Midbrain (tissue), 1 donor: ENCODE results near the gene SDK1.

Experiments used
- DNase-seq: peaks from one replicate; lab custom pipeline; 2025; lab: John Stamatoyannopoulos, UW

The SDK1 gene

DNA sequence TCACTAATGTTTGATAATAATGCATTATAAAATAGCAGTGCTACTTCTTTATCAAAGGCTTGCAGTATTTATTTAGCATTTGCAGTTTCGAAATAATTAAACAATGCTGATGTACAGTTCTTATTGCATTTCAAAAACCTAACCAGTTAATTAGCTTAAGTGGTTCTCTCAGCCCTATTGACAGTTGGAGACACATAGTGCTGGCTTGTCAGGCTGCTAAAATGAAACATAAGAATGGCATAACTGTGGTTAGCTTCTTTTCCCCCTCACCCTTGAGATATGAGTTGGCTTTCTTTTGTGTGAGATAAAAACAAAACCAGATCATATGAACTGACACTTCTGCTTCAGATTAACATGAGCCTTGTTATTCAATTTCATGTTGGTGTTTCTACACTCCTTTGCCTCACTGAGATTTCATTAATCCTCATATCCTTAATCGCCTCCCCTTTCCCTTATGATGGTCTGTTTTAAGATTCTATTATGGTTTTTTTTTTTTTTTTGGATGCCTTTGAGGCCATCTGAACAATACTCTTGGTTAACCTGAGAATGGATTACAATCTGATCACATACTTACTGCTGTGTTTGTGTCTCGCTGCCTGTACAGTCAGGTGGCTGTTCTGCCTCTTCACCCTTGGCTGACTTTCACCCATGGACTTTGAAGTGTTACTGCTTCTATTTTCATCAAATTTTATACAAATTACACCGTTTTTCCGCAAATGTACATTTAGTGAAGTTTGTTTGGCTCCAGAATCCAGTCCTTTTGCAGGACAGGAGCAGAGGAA, 108.0 kb downstream of the SDK1 start:
- no peak for DNase-seq

DNA sequence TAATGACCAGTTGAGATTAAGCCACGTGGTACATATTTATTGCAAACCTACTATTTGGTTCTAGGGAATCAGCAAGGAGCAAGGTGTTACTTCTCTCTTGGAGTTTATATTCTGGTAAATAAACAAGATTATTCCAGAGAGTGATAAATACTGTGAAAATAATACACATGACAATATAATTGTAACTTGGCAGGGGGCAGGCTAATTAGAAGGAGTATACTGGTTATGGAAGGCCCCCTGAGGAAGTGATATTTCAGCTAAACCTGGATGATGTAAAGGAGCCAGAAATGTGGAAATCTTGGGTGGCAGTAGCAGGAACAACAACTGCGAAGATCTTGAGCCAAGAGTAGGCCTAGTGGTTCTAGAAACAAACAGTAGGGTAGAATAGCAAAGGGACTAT, 111.8 kb downstream of the SDK1 start:
- DNase-seq = no peak

DNA sequence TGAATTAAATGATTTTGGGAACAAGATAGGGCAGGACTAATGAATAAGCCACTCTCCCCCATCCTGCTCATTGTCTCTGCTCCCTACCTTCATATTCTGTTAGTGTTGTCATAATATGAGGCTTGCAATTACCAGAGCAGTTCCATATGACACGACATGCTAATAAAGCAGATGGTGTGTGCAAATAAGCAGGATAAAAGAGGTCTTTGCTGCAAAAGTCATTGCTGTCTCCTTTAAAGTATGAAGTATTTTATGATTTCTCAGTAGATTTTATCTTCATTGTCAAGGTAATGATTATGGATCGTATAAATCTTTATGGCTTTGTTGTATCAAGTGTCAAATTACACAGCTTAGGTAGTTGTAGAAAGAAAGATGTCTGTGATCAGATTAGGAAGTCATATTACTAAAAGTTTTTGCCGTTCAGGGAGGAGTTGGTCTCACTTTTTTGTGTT, 114.8 kb downstream of the SDK1 start:
- DNase-seq = no peak

DNA sequence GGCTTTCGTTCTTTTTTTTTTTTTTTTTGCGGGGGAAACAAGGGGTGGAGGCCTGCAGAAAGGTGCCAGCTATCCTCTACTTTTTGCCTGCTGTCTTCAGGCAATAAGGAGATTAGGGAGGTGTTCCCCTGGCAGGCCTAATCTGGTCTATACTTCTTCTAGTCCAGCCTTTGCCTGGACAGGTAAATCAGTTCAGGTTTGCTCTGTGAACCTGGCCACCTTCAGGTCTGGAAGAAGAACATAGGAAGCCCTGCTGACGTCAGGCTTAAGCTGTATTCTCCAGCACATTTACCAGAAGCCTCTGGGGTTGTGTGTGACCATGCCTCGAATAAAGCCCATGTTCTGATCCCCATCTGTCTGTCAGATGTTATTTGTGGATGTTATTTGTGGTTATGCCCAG, 115.4 kb downstream of the SDK1 start:
- DNase-seq = no peak

DNA sequence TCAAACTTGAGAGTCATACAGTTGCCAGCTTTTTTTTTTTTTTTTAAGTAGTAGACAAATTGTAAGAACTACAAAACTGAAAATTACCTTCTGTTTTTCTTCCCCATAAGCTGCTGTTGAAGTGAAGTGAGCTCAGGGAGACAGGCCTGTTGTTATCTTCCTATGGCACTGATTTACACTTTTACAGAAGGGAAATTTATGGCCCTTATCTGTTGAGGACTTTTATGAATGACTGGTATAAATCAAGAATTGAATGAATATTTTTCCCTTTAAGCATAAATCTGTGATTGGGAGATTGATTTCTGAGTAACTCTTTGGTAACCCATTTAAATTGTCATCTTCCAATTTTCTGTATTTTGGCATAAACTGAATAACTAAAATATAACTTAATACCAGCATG, 124.0 kb downstream of the SDK1 start:
- DNase-seq = no peak

DNA sequence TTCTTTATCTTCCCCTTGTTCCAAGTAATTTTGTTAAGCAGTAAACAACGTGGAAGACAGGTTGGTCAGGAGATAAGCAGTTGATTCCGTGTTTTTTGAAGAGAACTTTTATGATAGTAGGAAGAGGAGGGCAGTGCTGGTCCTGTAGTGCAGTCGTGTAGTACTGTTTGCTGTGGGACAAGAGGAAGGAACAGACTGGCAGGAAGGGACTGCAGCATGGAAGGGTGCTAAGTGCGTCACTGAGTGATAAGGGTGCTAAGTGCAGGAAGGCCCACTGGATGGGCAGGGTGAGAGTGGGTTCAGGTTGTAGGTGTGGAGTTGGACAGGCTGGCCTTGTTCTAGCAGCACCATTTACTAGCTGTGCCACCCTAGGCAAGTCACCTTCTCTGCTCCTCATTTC, 125.0 kb downstream of the SDK1 start:
- DNase-seq = no peak

DNA sequence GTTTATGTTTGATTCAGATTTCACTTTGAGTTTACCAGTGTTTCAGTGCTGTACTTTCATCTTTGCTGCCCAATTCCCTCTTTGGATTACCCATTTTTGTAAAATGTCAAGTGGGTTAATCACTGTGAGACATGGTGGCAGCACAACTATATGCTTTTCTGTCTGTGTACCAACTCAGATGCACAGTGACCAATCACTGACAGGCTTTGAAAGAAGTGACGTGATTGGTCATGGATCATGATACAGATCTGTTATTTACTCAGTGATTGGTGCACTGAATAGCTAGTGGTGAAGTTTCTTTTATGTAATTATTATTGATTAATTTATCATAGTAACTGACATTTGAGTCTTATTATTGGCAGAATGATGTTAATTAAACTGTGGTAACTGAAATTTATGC, 126.9 kb downstream of the SDK1 start:
- DNase-seq = no peak

DNA sequence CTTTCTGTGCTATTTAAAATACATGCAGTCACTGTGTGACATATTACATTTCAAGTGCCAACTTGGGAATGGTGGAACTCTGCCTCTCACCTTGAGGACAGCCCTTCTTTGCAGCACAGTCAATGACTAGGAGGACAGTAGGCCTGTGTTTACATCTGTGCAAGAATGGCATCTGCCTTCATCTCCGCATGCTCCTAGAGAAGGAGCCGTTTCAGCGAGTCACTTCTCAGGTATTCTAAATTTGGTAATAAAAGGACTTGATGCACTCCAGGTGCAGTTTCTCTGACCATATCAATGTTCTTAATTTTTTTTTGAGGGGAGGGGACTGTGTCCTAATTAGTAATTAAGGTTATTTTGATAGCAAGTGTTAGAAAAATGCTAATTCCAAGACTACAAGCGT, 128.9 kb downstream of the SDK1 start:
- no peak for DNase-seq

DNA sequence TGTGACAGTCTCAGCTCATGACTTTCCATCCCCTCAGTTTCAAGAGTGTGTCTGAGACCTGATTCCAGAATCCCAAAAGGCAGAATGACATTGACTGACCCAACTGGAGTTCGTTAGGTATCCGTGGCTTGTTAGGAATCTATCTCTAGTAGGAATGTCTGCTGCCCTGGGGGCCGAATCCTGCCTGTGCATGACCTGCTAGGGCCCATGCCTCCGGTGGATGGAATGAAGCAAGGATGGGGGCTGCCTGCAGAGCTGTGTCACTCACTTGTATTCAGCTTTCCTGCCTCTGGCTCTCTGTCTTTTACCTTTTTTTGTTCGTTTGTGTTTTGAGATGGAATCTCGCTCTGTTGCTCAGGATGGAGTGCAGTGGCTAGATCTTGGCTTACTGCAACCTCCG, 129.5 kb downstream of the SDK1 start:
- no peak for DNase-seq

DNA sequence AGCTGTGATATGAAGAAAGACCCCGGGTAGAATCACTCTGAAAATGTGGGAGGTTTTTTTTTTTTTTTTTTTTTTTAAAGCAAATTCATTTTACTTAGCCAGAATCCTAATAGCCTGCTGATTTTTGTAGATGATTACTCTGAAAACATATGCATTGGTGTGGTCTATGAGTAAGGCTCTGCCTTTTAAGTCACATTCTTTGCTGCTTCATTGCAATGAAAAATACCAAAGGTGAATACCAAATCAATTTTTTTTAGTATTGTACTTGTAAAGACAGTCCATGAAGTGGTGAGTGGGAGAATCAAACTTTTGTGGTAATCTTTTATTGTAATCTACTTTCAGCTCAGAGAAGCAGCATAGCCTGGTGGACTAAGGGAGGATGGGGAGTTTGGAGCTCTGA, 130.3 kb downstream of the SDK1 start:
- DNase-seq = no peak

DNA sequence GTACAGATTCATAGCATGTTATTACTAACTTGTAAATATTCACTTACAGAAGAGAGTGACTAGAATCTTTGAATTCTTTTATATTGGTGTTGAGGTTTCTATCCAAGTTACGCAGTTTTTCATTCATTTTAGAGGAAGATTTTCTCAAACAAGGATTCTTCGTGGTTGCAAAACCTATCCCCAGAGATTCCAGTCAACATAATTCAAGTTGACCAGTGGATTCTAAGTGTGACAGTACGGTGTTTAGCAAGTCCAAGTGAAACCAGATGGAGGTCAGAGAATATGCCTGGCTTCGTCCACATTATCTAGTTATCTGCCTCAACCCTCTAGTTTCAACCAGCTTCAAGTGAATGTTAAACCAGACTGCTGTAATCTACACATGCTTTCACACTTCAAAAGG, 131.9 kb downstream of the SDK1 start:
- DNase-seq = no peak

DNA sequence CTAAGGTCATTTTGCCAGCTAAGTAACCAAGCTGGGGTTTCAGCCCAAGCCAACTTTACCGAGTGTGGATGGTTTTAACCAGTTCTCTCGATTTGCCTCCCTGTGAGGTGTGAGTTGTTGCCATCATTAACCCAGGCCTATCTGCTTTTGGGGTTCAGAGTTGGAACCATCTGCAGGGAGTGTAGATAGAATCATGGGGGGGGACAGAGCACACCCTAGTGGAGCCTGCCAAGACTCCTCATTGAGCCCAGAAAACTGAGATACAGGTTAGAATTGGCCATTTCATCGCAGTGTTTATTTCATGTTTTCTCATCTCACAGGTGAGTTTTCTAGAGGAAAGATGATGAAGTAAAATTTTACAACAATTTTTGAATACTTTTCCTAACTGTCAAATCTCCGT, 133.6 kb downstream of the SDK1 start:
- no peak for DNase-seq

DNA sequence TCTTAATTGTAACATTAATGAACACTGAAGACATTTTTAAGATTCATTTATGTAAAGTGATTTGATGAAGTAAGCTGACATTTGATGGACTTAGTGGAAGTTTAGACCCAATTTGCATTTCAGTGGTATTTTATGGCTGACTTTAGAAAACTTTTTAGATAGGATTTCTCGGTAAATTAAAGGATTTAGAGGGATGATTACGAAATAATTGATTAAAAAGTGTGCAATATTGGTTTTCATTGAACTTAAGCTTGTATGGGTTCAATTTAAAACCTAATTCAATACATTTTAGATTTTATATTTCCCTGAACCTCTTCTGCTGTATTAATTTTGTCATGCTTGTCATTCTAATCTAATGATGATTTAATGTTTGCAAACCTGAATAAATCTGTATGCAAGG, 135.1 kb downstream of the SDK1 start:
- DNase-seq = no peak

DNA sequence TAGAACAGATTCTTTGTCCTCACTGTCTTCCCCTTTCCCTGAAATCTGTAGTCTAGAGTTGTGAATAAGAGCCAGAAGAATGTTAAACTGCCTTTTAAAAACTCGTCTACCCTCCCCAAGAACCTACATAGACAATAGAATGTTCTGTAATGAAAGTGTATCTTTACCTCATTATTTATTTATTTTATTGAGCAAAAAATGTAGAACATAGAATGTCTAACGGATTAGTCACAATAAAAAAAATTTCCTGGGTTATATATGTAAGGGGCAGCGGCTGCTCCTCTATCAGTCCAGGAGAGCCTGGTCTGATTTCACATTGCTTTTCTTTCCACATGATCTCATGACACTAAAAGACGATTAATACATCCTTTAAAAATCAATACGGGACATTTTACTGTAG, 135.7 kb downstream of the SDK1 start:
- DNase-seq = no peak

DNA sequence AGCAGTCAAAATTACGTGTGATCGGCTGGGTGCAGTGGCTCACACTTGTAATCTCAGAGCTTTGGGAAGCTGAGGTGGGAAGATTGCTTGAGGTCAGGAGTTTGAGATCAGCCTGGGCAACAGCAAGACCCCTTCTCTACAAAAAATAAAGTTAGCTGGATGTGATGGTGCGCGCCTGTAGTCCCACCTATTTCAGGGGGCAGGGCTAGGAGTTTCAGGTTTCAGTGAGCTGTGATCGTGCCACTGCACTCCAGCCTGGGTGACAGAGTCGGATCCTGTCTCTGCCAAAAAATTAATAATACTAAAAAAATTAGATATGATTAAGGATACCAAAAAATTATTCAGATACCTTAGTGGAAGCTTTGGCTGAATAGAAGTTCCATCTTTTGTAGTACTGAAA, 136.4 kb downstream of the SDK1 start:
- DNase-seq = no peak

DNA sequence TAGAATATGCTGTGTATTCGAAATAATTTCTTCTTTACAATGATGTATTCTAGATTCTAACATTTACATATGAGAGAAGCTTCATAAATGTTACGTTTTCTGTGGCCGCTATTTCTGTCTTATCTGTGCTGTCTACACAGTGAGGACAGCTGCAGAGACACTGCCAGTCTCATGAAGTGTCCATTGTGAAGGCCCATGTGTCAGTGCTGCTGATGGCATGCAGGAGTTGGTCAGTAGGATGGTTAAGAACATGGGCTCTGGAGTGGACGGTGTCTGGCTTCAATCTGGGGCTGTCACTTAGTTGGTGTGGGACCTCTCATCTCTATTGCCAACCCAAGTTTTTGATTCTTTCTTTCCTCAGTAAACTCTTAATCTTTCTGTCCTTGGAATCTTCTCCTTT, 137.3 kb downstream of the SDK1 start:
- no peak for DNase-seq

DNA sequence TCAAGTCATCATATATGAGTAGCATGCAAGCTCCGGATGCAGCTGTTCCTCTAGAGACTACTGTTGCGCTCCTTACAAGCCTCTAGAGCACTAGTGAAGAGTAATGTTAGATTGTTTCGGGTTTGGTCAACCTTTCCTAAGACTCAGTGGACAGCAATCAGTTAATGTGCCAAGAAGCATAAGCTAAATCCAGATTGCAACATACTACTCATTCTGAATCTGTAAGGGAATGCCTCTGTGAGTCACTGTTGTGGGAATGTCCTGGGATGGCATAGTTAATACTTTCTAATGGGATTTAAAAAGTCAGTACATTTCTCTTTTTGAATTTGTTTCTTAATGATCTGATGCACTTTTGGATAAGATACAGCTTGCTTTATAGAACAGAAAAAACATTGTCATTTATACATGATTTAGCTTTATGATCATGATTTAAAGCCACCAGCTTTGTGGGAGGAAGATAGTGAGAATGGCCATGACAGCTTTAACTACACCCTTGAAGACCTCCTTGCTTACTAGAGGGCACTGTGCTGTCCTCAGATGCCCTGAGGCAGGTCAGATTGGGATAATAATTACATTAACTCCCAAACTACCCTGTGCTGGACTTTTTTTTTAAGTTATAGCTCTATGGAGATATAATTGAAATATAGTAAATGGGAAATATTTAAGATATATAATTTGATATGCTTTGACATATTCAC, 138.4 kb downstream of the SDK1 start:
- DNase-seq = no peak

DNA sequence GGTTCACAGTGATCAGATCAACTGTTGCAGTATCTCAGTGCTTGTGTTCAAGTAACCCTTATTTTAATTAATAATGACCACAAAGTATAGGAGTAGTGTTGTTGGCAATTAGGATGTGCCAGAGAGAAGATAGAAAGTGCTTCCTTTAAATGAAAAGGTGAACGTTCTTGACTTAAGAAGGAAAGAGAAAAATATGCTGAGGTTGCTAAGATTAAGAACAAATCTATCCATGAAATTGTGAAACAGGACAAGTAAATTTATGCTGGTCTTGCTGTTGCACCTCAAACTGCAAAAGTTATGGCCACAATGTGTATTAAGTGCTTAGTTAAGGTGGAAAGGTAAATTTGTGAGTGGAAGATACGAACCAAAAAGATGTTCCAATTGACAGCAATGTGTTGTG, 139.5 kb downstream of the SDK1 start:
- DNase-seq = no peak

DNA sequence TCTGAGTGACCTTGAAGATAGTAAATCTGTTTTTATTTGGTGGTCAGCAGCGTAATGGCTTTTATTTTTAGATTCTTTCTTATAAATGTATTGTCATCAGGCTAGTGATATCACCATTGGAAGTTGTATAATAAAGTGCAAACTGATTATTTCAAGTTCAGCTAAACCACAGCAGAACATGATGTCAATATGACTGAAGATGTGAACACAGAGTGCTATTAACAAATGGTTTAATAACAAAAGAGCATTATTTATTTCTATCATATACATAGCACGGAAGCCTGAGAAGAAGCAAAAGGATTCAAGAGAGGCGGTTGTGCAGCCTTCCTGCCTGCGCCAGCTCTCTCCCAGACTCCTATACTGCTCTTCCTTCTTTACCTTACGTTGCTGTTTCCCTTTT, 142.7 kb downstream of the SDK1 start:
- no peak for DNase-seq

DNA sequence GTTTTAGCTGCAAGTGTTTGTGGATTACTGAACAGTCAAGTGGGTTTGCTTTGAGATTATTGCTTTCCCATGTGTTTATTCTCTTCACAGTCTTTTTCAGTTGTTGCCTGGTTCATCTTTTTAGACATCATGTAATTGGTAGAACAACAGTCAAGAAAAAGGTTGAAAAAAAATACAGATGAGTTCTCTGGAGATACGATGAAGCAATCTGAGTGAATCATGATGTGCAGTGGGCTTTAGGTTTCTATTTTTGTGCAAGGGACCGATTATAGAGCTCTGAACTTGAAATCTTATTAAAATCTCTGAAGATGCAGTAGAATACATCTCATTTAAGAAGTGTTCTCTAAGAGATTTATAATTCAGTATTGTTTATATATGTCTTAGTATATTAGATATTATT, 145.7 kb downstream of the SDK1 start:
- DNase-seq = no peak

DNA sequence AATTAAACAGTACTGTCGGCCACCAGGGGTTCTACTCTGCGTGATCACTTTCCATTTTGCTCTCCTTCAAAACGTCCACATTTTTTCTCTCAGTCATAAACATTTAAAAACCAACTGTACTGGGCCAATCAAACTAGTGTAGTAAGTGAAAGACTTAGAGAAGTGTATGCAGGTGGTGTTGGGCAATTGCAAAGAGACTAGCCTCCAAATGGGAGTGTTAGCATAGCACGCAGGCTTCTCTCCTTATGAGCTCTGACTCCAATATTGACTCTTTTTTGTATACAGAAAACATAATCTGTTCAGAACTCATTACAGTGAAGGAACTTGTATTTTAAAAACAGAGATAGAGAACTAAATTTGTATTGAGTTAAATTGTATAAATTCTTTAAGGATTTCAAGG, 150.6 kb downstream of the SDK1 start:
- no peak for DNase-seq

DNA sequence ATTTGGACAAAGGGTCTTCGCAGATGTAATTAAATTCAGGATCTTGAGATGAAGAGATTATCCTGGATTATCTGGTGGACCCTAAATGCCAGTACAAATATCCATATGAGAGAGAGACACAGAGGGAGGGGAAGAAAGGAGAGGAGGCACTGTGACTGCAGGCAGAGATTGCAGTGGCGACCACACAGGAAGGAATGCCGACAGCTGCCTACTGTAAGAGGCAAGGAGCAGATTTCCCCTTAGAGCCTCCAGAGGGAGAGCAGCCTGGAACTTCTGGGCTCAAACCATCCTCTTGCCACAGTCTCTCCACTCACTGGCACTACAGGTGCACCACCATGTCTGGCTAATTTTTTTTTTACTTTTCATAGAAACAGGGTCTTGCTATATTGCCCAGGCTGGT, 152.3 kb downstream of the SDK1 start:
- no peak for DNase-seq

DNA sequence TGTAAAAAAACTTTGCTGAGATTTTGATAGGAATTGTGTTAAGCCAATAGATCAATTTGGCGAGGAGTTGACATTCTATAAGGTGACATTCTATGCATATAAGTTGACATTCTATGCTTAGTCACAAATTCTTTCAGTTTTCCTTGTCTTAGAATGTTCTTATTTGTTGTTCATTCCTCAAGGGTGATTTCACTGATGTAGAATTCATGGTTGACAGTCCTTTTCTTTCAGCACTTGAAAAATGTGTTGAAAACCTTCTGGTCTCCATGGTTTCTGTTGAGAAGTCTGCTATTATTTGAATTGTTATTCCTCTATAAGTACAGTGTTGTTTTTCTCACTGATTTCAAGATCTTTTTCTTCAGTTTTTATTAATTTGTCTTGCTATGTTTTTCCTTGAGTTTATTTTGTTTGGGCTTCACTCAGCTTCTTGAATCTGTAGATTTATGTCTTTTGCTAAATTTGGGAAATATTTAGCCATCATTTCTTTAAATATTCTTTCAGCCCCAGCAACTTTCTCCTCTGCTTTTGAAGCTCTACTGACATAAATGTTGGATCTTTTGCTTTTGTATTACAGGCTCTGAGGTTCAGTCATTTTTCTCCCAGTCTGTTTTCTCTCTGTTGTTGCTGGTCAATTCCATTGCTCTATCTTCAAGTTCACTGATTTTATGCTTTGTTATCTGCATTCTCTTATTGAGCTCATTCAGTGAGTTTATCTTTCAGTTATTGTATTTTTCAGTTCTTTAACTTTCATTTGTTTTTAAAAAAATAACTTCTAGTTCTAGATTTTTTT, 154.9 kb downstream of the SDK1 start:
- DNase-seq = no peak
